GM12878 (cell line): ENCODE data around the gene LTB.
A peak's percentile ranks its signal among the peaks of the same experiment; 100 is the strongest.

ENCODE experiments used
- ATF7 ChIP-seq: fragments of 450-650 bp; IDR thresholded peaks from 2 replicates; pipeline ENCODE4 v1.6.1; 2016; ENCODE audit warnings: low read depth, mild to moderate bottlenecking
- CBFB ChIP-seq: IDR thresholded peaks from 2 replicates; pipeline ENCODE4 v1.6.1; 2016; ENCODE audit warnings: antibody characterized with exemption, low read depth
- CBX3 ChIP-seq: fragments of 200-600 bp; sonication (generic); IDR thresholded peaks from 2 replicates; pipeline ENCODE4 v1.6.1; 2016; ENCODE audit warnings: low read depth, borderline replicate concordance
- POLR2AphosphoS2 ChIP-seq: IDR thresholded peaks from 2 replicates; pipeline ENCODE4 v1.6.1; 2011; ENCODE audit warnings: low read depth, mild to moderate bottlenecking, low read length, improper control_type of control experiment, moderate library complexity
- POLR2AphosphoS5 ChIP-seq: IDR thresholded peaks from 2 replicates; pipeline ENCODE4 v1.6.1; 2011; ENCODE audit warnings: mild to moderate bottlenecking, low read length, inconsistent platforms
- TCF7 ChIP-seq: IDR thresholded peaks from 2 replicates; pipeline ENCODE4 v1.6.1; 2014; ENCODE audit warnings: antibody characterized with exemption, borderline replicate concordance

DNA sequence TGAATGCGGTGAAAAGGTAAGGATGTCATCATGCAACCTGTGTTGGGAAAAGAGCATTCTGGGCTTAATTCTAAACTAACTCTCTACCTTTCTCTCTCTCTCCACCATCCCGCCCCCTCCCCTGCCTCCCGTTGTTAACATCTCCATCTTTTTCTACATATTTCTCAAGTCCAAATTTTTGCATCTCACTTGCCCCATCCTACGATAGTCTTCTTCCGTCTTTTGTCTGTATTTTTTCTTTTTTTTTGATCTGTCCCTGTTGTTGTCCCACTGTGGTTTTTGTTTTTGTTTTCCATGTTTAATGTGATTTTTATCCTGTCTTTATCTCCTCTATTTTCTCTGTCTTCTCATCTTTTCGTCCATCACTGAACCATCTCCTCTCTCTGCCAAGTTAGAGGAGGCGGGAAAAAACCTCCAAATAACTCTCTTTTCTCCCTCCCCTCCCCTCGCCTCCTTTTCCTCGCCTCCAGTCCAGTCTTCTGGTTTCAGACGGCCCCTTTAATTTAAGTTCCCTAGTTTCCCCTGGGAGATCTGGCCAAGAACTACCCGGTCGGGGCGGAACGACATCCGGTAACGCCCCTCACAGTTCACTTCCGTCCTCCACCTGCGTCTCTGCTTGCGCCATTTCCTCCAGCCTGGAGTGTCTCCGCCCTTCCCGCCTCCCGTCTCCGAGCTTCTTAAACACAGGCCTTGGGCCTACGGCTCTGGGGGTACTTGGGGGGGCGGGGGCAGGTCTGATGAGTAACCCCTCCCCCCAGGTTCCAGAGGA is 35.1 kb downstream of the LTB start, which contains the start of gene NFKBIL1:
- TF ChIP-seq CBX3 (no peak), ATF7 (no peak; the same call in 1 of the 2 replicates), CBFB (no peak; the same call in 1 of the 2 replicates), POLR2AphosphoS5 (peak; percentile 40; the same call in 1 of the 2 replicates), POLR2AphosphoS2 (0 out of 2 replicates have a peak, but pooled peaks have one; percentile 30), TCF7 (no peak)
